ENCODE data around the gene MRPS17.

MRPS17 gene

GRCh38 chr7:55973747-55974250 is 22.1 kb downstream of the MRPS17 start:
- no peak for DNase-seq

GRCh38 chr7:55975988-55976633 is 24.4 kb downstream of the MRPS17 start:
- DNase-seq = no peak

GRCh38 chr7:55977831-55978230 is 26.2 kb downstream of the MRPS17 start:
- DNase-seq = no peak

- no peak for DNase-seq
Observed at GRCh38 chr7:55980266-55980665, 28.6 kb downstream of the MRPS17 start.

- DNase-seq = no peak
Observed at GRCh38 chr7:55983537-55983936, 31.9 kb downstream of the MRPS17 start.

- no peak for DNase-seq
Observed at GRCh38 chr7:55992346-55992745, 40.7 kb downstream of the MRPS17 start.

- DNase-seq = no peak
Observed at GRCh38 chr7:55996856-55997500, 45.3 kb downstream of the MRPS17 start.

GRCh38 chr7:56003749-56004148 is 52.1 kb downstream of the MRPS17 start:
- no peak for DNase-seq
